Breast epithelium (tissue), 4 donors: Measurements from ENCODE around the gene DPP9. TPM values are rescaled to one million over a fixed set of nuclear protein-coding genes. Genes with fewer than 3 reads are reported as not detected.
A peak's percentile ranks its signal among the peaks of the same experiment; 100 is the strongest.

ENCODE experiments used
- DNase-seq, 2 donors: peaks; one replicate each; pipeline ENCODE4 v3.0.0-alpha.2; 2019; ENCODE audit warnings: low spot score in 2 of 2
- H3K27ac ChIP-seq, 2 donors: fragments of 200-600 bp; sonication (generic) in 1 of 2; one replicate each; pipeline ENCODE4 v1.5.1; 2016 to 2019; ENCODE audit warnings: mild to moderate bottlenecking in 1 of 2
- H3K27me3 ChIP-seq, 2 donors: fragments of 200-600 bp; sonication (generic) in 1 of 2; one replicate each; pipeline versions ENCODE4 v1.5.1 to v1.6.0; 2017 to 2019; ENCODE audit warnings: control low read depth in 1 of 2, mild to moderate bottlenecking in 1 of 2
- H3K36me3 ChIP-seq: fragments of 200-600 bp; one replicate; pipeline ENCODE4 v1.5.1; 2019
- H3K4me1 ChIP-seq, 2 donors: fragments of 200-600 bp; sonication (generic); one replicate each; pipeline ENCODE4 v1.5.1; 2016 to 2019; ENCODE audit warnings: control low read depth in 1 of 2
- H3K4me3 ChIP-seq, 3 donors: fragments of 200-600 bp; sonication (generic); 1 replicate in 2 of 3; 2 replicates in 1 of 3; pipeline ENCODE4 v1.5.1; 2016 to 2019; ENCODE audit warnings: mild to moderate bottlenecking in 3 of 3, moderate library complexity in 2 of 3
- H3K9me3 ChIP-seq, 2 donors: fragments of 200-600 bp; sonication (generic) in 1 of 2; one replicate each; pipeline ENCODE4 v1.5.1; 2016 to 2019; ENCODE audit warnings: control low read depth in 1 of 2
- POLR2A ChIP-seq: fragments of 450-650 bp; IDR thresholded peaks from one replicate; pipeline ENCODE4 v1.6.1; 2016; ENCODE audit warnings: antibody characterized with exemption, mild to moderate bottlenecking, moderate library complexity
- POLR2AphosphoS5 ChIP-seq, 3 donors: sonication (generic); formaldehyde crosslinking; IDR thresholded peaks; one replicate each; pipeline ENCODE4 v1.6.1; 2017; ENCODE audit warnings: antibody characterized with exemption in 3 of 3
- intact Hi-C: fragments of 100-400 bp; cut with DNase I; formaldehyde crosslinking; loops from one replicate; pipeline ENCODE4 v1.15.1; 2023; ENCODE audit warnings: low total_unique reads
- total RNA-seq, 3 donors: library from RNA; depleted of rRNA; stranded (reverse); fragments of >200 nt; gene quantifications; one replicate each; pipeline ENCODE4 v1.1.0, GENCODE V29; 2016
- TF ChIP-seq, protein P1 (sequence below), 3 donors: fragments of 450-650 bp; IDR thresholded peaks; one replicate each; pipeline ENCODE4 v1.5.1; 2016 to 2017; ENCODE audit warnings: antibody characterized with exemption in 3 of 3, mild to moderate bottlenecking in 3 of 3, moderate library complexity in 3 of 3

The DPP9 gene
- total RNA-seq, 3 donors from 2014 or later = 33.6 to 74.1 (median 49.6) TPM

DNA sequence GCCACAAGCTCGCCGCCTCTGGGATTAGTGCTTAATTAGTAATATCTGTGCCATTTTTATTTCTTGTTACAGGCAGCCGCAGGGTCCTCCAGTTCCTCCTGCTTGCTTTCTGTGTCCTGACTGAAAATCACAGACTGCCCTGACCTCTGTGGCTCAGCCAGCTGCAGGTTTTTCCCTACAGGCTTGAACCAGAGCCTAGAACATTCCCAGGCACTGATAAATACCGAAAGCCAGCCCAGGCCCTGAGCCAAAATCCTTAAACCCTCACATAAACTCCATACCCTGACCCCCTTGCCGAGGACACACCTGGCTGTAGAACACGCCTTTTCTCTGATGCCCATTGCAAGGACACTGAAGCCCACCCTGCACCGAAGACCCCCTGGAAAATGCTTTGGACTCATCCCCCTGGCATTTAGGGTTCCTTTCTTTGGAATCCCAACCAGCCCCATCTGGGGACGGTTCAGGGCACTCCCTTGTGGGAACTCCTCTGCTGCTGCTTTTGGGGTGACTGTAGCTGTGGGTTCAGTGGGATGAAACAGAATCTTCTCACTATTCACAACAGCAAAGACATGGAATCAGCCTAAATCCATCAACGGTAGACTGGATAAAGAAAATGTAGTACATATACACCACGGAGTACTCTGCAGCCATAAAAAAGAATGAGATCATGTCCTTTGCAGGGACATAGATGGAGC, 15.5 kb downstream of the DPP9 start:
- Histone ChIP-seq H3K4me1 (peaks cover 9 to 34% of the 10 kb centered on the region in 2 donors), H3K9me3 (no peaks in the 10 kb centered on the region), H3K4me3 (no peak overlapping the region), H3K27me3 (no peaks in the 10 kb centered on the region), H3K27ac (peak overlapping the region; percentile 76 to 84), H3K36me3 (no peaks in the 10 kb centered on the region)
- TF ChIP-seq POLR2AphosphoS5 (IDR thresholded peaks at IDR 0.05) = peak in 1 of 3 donors; percentile 28
- TF ChIP-seq POLR2A = no peak
- intact Hi-C loops = no loop called here
- DNase-seq = peak in 1 of 2 donors; percentile 83

DNA sequence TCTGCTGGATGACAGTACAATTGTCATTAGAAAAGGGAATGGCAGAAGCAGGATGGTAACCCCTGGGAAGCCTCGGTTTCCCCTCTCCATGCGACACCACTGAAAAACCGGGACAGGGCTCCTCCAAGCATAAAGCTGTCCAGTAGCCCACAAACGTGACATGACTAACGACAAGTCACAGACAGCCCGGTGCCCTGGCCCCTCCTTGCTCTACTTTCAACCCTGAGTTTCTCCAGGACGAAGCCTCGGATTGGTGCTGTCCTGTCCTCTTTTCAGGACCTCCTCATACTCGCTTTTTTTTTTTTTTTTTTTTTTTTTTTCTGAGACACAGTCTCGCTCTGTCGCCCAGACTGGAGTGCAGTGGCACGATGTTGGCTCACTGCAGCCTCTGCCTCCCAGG, 16.3 kb downstream of the DPP9 start:
- Histone ChIP-seq H3K36me3 (no peaks in the 10 kb centered on the region), H3K27me3 (no peaks in the 10 kb centered on the region), H3K9me3 (no peaks in the 10 kb centered on the region), H3K27ac (peak overlapping the region; percentile 76 to 84), H3K4me3 (no peak overlapping the region), H3K4me1 (peaks cover 9 to 31% of the 10 kb centered on the region in 2 donors)
- DNase-seq = no peak
- TF ChIP-seq POLR2A (no peak), POLR2AphosphoS5 (IDR thresholded peaks at IDR 0.05) (no peak)
- TF ChIP-seq, protein P1, sequence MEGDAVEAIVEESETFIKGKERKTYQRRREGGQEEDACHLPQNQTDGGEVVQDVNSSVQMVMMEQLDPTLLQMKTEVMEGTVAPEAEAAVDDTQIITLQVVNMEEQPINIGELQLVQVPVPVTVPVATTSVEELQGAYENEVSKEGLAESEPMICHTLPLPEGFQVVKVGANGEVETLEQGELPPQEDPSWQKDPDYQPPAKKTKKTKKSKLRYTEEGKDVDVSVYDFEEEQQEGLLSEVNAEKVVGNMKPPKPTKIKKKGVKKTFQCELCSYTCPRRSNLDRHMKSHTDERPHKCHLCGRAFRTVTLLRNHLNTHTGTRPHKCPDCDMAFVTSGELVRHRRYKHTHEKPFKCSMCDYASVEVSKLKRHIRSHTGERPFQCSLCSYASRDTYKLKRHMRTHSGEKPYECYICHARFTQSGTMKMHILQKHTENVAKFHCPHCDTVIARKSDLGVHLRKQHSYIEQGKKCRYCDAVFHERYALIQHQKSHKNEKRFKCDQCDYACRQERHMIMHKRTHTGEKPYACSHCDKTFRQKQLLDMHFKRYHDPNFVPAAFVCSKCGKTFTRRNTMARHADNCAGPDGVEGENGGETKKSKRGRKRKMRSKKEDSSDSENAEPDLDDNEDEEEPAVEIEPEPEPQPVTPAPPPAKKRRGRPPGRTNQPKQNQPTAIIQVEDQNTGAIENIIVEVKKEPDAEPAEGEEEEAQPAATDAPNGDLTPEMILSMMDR (IDR thresholded peaks at IDR 0.05) = no peak
- intact Hi-C loops = no loop called here

DNA sequence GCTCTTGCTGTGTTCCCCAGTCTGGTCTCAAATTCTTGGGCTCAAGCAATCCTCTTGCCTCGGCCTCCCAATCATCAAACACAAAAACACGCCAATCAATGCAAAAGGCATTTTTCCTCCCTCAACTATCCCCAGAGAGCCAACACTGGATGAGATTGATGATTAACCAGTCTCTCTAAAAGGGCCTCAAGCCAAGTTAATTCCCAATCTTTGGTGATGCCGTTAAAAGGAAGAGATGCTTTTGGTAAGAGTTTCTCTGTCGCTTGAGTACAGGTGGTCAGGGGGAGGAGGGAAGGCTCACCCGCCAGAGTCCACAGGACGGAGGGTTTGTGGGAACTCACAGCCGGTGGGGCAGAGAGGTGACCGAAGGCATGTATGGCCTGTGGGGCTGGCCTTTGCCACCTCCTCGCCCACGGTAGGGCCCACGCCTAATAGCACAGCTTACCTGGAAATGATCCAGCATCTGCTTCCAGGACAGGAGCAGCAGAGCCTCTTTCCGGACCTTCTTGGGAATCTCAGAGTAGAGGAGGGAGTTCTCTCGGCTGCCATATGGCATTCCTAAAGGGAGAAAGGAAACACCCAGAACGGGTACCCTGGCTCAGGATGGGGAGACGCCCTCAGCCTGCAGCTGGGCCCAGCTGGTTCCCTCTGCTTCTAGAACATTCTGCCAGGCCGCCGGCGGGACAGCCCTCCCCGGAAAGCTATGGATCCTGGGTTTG, 18.1 kb downstream of the DPP9 start:
- peak in 1 of 2 donors; percentile 56 for DNase-seq
- Histone ChIP-seq H3K27me3 (no peaks in the 10 kb centered on the region), H3K4me1 (peaks cover 9 to 26% of the 10 kb centered on the region in 2 donors), H3K9me3 (no peaks in the 10 kb centered on the region), H3K27ac (peak overlapping the region; percentile 29 to 77), H3K4me3 (no peak overlapping the region), H3K36me3 (no peaks in the 10 kb centered on the region)
- TF ChIP-seq, protein P1 (IDR thresholded peaks at IDR 0.05) = no peak
- intact Hi-C loops = no loop called here

DNA sequence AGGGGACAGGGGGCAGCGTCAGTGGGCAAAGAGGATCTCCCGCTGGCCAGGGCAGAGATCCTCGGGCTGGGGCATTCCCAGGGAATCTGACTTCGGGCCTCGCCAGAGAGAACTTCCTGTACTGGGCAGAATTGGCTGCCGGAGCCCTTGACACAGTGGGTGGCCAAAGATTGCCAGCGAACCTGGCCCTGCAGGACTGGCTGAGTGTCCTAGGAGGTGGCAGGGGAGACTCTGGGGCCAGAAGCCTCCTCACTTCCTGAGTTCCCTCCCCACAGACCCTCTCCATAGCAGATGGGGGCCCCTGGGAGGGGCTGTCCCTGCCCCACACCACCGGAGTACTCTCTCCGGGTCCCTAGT, 19.3 kb downstream of the DPP9 start:
- DNase-seq = no peak
- no peak for TF ChIP-seq POLR2A
- TF ChIP-seq, protein P1 (IDR thresholded peaks at IDR 0.05) = no peak
- no peak for TF ChIP-seq POLR2AphosphoS5 (IDR thresholded peaks at IDR 0.05)
- peaks cover 10% of the 10 kb centered on the region for H3K36me3 ChIP-seq
- intact Hi-C loops = no loop called here
- peaks cover 5 to 15% of the 10 kb centered on the region in 2 donors for H3K4me1 ChIP-seq
- no peak overlapping the region for H3K27ac ChIP-seq
- no peaks in the 10 kb centered on the region for H3K9me3 ChIP-seq
- H3K27me3 ChIP-seq = no peaks in the 10 kb centered on the region
- no peak overlapping the region for H3K4me3 ChIP-seq

DNA sequence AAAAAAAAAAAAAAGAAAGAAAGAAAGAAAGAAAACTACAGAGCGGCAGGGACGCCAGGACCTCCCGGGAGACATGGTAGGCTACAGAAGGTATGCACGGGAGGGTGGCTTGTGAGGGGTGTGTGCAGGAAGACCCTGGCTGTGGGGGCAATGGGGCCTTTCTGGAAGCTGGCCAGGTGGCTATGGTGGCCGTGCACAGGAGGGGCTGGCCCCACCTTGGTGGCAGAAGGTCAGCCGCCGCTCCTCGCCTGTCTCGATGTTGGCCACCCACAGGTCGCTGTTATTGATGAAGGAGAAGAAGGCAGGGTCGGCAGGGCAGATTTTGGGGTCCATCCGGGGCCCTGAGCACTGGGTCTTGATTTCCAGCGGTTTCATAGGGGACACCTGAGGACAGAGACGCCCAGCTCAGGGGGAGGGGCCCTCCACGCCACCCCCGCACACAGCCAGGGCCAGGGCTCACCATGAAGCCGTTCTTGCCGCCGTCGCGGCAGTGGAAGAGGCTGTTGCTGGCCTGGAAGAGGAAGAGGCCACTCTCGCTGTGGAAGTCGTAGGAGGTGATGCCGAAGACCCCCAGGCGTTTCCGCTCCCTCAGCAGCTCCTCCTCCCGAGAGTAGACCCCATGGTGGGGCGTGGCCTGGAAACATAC, 19.8 kb downstream of the DPP9 start:
- TF ChIP-seq, protein P1 (IDR thresholded peaks at IDR 0.05) = no peak
- TF ChIP-seq POLR2A (no peak), POLR2AphosphoS5 (IDR thresholded peaks at IDR 0.05) (no peak)
- Histone ChIP-seq H3K27me3 (no peaks in the 10 kb centered on the region), H3K27ac (no peak overlapping the region), H3K4me1 (peaks cover 3 to 12% of the 10 kb centered on the region in 2 donors), H3K9me3 (no peaks in the 10 kb centered on the region), H3K4me3 (no peak overlapping the region), H3K36me3 (peaks cover 10% of the 10 kb centered on the region)
- DNase-seq = no peak
- intact Hi-C loops = no loop called here
